Peyer's patch (tissue), 4 donors: ENCODE data around the gene FMNL2.
"Not testable (repeated sequence)": the region's sequence is repeated elsewhere in the genome, so short reads cannot be mapped to it uniquely, and the experiment has no call there.

Experiments used
- POLR2A ChIP-seq, 2 donors: fragments of 450-650 bp; IDR thresholded peaks; one replicate each; pipeline ENCODE4 v1.5.1; 2017; ENCODE audit warnings: antibody characterized with exemption in 2 of 2, mild to moderate bottlenecking in 2 of 2, moderate library complexity in 2 of 2
- TF ChIP-seq, protein P1 (sequence below), 6 experiments: fragments of 450-650 bp in 4 of 6; fragments of 200-600 bp in 2 of 6; sonication (generic) in 1 of 6; IDR thresholded peaks; one replicate each; pipeline ENCODE4 v1.5.1; 2017 to 2019; ENCODE audit warnings: antibody characterized with exemption in 6 of 6, mild to moderate bottlenecking in 3 of 6, moderate library complexity in 1 of 6

DNA sequence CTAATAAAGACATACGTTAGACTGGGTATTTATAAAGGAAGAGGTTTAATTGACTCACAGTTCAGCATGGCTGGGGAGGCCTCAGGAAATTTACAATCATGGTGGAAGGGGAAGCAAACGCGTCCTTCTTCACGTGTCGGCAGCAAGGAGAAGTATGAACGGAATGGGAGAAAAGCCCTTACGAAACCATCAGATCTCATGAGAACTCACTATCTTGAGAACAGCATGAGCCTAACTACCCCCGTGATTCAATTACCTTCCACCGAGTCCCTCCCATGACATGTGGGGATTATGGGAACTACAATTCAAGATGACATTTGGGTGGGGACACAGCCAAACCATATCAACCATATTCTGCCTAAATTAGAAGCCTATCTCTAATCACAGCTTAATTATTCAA lies 53.3 kb downstream of the FMNL2 start:
- TF ChIP-seq, protein P1, sequence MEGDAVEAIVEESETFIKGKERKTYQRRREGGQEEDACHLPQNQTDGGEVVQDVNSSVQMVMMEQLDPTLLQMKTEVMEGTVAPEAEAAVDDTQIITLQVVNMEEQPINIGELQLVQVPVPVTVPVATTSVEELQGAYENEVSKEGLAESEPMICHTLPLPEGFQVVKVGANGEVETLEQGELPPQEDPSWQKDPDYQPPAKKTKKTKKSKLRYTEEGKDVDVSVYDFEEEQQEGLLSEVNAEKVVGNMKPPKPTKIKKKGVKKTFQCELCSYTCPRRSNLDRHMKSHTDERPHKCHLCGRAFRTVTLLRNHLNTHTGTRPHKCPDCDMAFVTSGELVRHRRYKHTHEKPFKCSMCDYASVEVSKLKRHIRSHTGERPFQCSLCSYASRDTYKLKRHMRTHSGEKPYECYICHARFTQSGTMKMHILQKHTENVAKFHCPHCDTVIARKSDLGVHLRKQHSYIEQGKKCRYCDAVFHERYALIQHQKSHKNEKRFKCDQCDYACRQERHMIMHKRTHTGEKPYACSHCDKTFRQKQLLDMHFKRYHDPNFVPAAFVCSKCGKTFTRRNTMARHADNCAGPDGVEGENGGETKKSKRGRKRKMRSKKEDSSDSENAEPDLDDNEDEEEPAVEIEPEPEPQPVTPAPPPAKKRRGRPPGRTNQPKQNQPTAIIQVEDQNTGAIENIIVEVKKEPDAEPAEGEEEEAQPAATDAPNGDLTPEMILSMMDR (IDR thresholded peaks at IDR 0.05) = not testable (repeated sequence)
- not testable (repeated sequence) for TF ChIP-seq POLR2A (IDR thresholded peaks at IDR 0.05)
